ENCODE results near the gene TFIP11.

DNA sequence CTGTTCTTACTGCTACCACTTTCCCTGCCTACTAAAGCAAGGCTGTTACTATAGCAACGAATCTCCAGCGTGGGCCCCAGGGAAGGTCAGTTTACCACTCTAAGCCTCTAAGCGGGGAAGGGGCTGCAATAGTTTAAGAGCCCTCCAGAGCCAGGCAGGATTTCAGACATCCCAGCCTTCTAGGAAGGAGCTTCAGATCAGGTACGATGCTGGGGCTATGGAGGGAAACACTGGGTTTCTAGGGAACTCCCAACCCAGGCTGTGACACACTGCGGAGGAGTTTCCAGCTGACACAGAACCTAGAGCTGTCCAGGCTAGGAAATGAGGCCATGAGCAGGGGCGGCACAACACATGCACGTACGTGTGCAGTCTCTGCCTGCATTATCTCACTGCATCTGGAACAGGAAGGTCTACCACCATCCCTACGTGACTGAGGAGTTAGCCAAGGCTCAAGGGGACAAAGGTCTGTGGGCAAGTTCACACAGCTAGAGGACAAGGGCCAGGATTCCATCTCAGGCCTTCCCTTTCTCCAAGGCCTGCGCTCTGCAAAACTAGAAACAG lies 49.1 kb downstream of the TFIP11 start:
- TF ChIP-seq, protein P1, sequence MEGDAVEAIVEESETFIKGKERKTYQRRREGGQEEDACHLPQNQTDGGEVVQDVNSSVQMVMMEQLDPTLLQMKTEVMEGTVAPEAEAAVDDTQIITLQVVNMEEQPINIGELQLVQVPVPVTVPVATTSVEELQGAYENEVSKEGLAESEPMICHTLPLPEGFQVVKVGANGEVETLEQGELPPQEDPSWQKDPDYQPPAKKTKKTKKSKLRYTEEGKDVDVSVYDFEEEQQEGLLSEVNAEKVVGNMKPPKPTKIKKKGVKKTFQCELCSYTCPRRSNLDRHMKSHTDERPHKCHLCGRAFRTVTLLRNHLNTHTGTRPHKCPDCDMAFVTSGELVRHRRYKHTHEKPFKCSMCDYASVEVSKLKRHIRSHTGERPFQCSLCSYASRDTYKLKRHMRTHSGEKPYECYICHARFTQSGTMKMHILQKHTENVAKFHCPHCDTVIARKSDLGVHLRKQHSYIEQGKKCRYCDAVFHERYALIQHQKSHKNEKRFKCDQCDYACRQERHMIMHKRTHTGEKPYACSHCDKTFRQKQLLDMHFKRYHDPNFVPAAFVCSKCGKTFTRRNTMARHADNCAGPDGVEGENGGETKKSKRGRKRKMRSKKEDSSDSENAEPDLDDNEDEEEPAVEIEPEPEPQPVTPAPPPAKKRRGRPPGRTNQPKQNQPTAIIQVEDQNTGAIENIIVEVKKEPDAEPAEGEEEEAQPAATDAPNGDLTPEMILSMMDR (IDR thresholded peaks at IDR 0.05) = no peak
- no peak for TF ChIP-seq POLR2A (IDR thresholded peaks at IDR 0.05)
